Measurements from ENCODE around the gene TRIM61. TPM values are rescaled to one million over a fixed set of nuclear protein-coding genes. Genes with fewer than 3 reads are reported as not detected.

The TRIM61 gene
- total RNA-seq, 1 experiment from 2014 or later = 2.8 TPM

DNA sequence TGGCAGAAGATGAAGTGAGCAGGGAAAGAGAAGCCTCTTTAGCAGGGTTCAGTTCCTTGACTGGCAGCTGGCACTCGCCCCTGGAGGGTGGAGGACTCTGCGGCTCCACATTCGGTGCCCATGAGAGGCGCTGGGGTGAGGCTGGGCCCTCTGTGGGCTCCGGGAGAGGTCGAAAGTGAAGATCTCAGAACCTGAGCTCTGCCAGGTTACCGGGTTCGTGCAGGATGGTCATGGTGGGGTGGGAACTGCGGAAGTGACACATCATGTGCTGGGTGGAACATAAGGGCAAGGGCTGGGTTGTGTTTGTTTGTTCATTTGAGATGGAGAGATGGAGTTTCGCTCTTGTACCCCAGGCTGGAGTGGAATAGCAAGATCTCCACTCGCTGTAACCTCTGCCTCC, 44.2 kb downstream of the TRIM61 start (continued):
- no peak for TF ChIP-seq IRF2 (CRISPR knock-in tag; IDR thresholded peaks at IDR 0.05; ENCODE audit: borderline replicate concordance, low read depth)
- no peak for TF ChIP-seq ZNF423 (CRISPR knock-in tag; IDR thresholded peaks at IDR 0.05)
- TF ChIP-seq RORB (CRISPR knock-in tag; IDR thresholded peaks at IDR 0.05) = no peak
- TF ChIP-seq ETV6 (CRISPR knock-in tag; IDR thresholded peaks at IDR 0.05) = no peak
- TF ChIP-seq, protein P1, sequence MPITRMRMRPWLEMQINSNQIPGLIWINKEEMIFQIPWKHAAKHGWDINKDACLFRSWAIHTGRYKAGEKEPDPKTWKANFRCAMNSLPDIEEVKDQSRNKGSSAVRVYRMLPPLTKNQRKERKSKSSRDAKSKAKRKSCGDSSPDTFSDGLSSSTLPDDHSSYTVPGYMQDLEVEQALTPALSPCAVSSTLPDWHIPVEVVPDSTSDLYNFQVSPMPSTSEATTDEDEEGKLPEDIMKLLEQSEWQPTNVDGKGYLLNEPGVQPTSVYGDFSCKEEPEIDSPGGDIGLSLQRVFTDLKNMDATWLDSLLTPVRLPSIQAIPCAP (CRISPR knock-in tag; IDR thresholded peaks at IDR 0.05) = no peak

DNA sequence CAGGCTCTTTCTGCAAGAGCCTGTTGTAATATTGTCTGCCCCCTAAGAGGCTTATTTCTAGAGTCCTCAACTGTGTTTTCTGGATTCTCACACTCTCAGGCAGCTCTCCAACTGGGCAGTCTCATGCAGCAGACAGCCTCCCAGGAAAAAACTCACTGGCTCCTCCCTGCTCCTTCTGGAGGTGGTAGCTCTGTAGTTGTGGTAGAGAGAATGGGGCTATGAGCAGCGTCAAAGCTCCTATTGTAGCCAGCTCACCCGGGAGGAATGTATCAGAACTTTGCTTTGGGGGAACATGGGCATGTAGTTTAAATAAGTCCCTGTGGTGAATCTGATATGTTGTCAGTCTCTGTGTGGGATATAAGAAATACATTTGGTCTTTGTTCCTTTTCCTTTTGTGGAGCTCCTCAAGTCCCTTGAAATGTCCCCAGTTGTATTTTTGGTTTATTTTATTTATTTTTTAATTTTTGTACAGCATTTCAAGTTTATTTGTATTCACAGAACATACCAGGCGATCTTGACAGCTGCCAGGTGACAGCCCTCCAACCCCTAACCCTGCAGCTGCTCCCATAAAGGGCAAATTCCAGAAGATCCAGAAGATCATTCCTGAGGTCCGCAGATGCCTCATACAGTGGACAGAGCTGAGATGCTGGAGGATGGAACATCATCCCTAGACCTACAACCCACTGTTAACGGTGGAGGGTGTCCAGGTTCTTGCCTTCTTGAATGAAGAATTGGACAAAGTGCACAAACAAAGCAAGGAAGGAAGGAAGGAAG, 45.7 kb downstream of the TRIM61 start:
- ChIA-PET CTCF (interaction anchor here (0.7 to 1.7 kb wide), 5 partner anchors 10 to 163 kb away, joined by 3 to 7 read pairs (median 3); no protein-coding TSS in a partner anchor), POLR2A (interaction anchor here (0.6 kb wide), 1 partner anchor 294 kb away, joined by 4 read pairs; no protein-coding TSS in a partner anchor)
- Mint-ChIP-seq H3K4me3 (no peak overlapping the region), H3K9me3 (peaks cover 4% of the 10 kb centered on the region; the same call in 1 of the 2 replicates), H3K27ac (no peak overlapping the region), H3K4me1 (peaks cover 20% of the 10 kb centered on the region), H3K27me3 (ENCODE audit: low read depth) (no peaks in the 10 kb centered on the region), H3K36me3 (no peaks in the 10 kb centered on the region)
- TF ChIP-seq TEAD4 (CRISPR knock-in tag; IDR thresholded peaks at IDR 0.05) = no peak
- TF ChIP-seq CREM (CRISPR knock-in tag; IDR thresholded peaks at IDR 0.05) = no peak
- TF ChIP-seq MXD4 (CRISPR knock-in tag; IDR thresholded peaks at IDR 0.05; ENCODE audit: borderline replicate concordance) = no peak
- TF ChIP-seq ZBTB21 (CRISPR knock-in tag; IDR thresholded peaks at IDR 0.05; ENCODE audit: borderline replicate concordance) = no peak
- ATAC-seq (peak; percentile 12; the same call in 1 of the 2 replicates), DNase-seq (ENCODE audit: low spot score) (no peak)

DNA sequence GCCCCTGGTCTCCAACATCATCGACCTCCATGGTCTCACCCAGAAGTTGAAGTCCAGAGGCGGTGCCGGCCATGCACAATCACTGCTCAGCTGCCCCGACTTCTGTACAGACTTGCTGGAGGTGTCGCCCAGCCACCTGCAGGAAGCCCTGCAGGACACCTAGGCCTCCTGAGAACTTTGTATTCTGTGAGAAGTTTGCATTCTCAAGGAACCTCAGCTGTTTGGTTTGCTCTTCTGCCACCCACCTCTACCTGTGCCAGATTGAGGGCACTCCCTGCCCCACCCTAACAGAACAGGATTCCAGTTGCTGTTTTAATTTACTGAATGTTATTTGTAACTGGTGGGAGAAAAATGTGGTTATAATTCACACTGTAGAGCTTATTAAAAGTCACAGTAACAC, 46.8 kb downstream of the TRIM61 start:
- ATAC-seq (no peak), DNase-seq (ENCODE audit: low spot score) (no peak)
- Mint-ChIP-seq H3K4me1 (peaks cover 11% of the 10 kb centered on the region), H3K36me3 (no peaks in the 10 kb centered on the region), H3K27me3 (ENCODE audit: low read depth) (no peaks in the 10 kb centered on the region), H3K27ac (no peak overlapping the region), H3K4me3 (no peak overlapping the region), H3K9me3 (peaks cover 4% of the 10 kb centered on the region; the same call in 1 of the 2 replicates)
- CTCF ChIA-PET = interaction anchor here (0.5 to 1.7 kb wide), 6 partner anchors 9 to 214 kb away, joined by 3 to 7 read pairs (median 3); no protein-coding TSS in a partner anchor
- POLR2A ChIA-PET = interaction anchor here (0.6 kb wide), 1 partner anchor 292 kb away, joined by 4 read pairs; no protein-coding TSS in a partner anchor
- TF ChIP-seq, protein P2, sequence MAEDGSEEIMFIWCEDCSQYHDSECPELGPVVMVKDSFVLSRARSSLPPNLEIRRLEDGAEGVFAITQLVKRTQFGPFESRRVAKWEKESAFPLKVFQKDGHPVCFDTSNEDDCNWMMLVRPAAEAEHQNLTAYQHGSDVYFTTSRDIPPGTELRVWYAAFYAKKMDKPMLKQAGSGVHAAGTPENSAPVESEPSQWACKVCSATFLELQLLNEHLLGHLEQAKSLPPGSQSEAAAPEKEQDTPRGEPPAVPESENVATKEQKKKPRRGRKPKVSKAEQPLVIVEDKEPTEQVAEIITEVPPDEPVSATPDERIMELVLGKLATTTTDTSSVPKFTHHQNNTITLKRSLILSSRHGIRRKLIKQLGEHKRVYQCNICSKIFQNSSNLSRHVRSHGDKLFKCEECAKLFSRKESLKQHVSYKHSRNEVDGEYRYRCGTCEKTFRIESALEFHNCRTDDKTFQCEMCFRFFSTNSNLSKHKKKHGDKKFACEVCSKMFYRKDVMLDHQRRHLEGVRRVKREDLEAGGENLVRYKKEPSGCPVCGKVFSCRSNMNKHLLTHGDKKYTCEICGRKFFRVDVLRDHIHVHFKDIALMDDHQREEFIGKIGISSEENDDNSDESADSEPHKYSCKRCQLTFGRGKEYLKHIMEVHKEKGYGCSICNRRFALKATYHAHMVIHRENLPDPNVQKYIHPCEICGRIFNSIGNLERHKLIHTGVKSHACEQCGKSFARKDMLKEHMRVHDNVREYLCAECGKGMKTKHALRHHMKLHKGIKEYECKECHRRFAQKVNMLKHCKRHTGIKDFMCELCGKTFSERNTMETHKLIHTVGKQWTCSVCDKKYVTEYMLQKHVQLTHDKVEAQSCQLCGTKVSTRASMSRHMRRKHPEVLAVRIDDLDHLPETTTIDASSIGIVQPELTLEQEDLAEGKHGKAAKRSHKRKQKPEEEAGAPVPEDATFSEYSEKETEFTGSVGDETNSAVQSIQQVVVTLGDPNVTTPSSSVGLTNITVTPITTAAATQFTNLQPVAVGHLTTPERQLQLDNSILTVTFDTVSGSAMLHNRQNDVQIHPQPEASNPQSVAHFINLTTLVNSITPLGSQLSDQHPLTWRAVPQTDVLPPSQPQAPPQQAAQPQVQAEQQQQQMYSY (CRISPR knock-in tag; IDR thresholded peaks at IDR 0.05) = no peak
- TF ChIP-seq CBFB (CRISPR knock-in tag; IDR thresholded peaks at IDR 0.05; ENCODE audit: low read depth) (no peak), MYBL2 (CRISPR knock-in tag; IDR thresholded peaks at IDR 0.05) (no peak), ZMAT4 (CRISPR knock-in tag; IDR thresholded peaks at IDR 0.05) (no peak), NR3C1 (CRISPR knock-in tag; conservative IDR thresholded peaks at IDR 0.05; ENCODE audit: low read depth) (no peak)
- TF ChIP-seq, protein P3, sequence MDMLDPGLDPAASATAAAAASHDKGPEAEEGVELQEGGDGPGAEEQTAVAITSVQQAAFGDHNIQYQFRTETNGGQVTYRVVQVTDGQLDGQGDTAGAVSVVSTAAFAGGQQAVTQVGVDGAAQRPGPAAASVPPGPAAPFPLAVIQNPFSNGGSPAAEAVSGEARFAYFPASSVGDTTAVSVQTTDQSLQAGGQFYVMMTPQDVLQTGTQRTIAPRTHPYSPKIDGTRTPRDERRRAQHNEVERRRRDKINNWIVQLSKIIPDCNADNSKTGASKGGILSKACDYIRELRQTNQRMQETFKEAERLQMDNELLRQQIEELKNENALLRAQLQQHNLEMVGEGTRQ (CRISPR knock-in tag; IDR thresholded peaks at IDR 0.05) = no peak
- TF ChIP-seq, protein P4, sequence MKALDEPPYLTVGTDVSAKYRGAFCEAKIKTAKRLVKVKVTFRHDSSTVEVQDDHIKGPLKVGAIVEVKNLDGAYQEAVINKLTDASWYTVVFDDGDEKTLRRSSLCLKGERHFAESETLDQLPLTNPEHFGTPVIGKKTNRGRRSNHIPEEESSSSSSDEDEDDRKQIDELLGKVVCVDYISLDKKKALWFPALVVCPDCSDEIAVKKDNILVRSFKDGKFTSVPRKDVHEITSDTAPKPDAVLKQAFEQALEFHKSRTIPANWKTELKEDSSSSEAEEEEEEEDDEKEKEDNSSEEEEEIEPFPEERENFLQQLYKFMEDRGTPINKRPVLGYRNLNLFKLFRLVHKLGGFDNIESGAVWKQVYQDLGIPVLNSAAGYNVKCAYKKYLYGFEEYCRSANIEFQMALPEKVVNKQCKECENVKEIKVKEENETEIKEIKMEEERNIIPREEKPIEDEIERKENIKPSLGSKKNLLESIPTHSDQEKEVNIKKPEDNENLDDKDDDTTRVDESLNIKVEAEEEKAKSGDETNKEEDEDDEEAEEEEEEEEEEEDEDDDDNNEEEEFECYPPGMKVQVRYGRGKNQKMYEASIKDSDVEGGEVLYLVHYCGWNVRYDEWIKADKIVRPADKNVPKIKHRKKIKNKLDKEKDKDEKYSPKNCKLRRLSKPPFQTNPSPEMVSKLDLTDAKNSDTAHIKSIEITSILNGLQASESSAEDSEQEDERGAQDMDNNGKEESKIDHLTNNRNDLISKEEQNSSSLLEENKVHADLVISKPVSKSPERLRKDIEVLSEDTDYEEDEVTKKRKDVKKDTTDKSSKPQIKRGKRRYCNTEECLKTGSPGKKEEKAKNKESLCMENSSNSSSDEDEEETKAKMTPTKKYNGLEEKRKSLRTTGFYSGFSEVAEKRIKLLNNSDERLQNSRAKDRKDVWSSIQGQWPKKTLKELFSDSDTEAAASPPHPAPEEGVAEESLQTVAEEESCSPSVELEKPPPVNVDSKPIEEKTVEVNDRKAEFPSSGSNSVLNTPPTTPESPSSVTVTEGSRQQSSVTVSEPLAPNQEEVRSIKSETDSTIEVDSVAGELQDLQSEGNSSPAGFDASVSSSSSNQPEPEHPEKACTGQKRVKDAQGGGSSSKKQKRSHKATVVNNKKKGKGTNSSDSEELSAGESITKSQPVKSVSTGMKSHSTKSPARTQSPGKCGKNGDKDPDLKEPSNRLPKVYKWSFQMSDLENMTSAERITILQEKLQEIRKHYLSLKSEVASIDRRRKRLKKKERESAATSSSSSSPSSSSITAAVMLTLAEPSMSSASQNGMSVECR (CRISPR knock-in tag; IDR thresholded peaks at IDR 0.05; ENCODE audit: borderline replicate concordance) = no peak
- TF ChIP-seq, protein P5, sequence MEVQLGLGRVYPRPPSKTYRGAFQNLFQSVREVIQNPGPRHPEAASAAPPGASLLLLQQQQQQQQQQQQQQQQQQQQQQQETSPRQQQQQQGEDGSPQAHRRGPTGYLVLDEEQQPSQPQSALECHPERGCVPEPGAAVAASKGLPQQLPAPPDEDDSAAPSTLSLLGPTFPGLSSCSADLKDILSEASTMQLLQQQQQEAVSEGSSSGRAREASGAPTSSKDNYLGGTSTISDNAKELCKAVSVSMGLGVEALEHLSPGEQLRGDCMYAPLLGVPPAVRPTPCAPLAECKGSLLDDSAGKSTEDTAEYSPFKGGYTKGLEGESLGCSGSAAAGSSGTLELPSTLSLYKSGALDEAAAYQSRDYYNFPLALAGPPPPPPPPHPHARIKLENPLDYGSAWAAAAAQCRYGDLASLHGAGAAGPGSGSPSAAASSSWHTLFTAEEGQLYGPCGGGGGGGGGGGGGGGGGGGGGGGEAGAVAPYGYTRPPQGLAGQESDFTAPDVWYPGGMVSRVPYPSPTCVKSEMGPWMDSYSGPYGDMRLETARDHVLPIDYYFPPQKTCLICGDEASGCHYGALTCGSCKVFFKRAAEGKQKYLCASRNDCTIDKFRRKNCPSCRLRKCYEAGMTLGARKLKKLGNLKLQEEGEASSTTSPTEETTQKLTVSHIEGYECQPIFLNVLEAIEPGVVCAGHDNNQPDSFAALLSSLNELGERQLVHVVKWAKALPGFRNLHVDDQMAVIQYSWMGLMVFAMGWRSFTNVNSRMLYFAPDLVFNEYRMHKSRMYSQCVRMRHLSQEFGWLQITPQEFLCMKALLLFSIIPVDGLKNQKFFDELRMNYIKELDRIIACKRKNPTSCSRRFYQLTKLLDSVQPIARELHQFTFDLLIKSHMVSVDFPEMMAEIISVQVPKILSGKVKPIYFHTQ (CRISPR knock-in tag; IDR thresholded peaks at IDR 0.05) = no peak
